GM10248 (cell line): ENCODE results near the gene PKN2.

Experiments
- CTCF ChIA-PET: fragments of 300-600 bp; sonication (Branson Sonifier 250); formaldehyde crosslinking; extraction: SDS; loops from one replicate; lab custom pipeline; 2021; ENCODE audit warnings: antibody characterized with exemption; lab: Yijun Ruan, JAX
- POLR2A ChIA-PET: fragments of 350-650 bp; sonication (Branson Sonifier 250); formaldehyde crosslinking; extraction: SDS; loops from one replicate; lab custom pipeline; 2020; ENCODE audit warnings: antibody characterized with exemption; lab: Yijun Ruan, JAX
- DNase-seq: peaks from one replicate; pipeline ENCODE4 v3.0.0; 2012; ENCODE audit errors: extremely low spot score
- TF ChIP-seq, protein P1 (sequence below): IDR thresholded peaks from 2 replicates; pipeline ENCODE4 v1.5.1; 2012; ENCODE audit warnings: mild to moderate bottlenecking, low read depth; ENCODE audit errors: extremely low read depth, missing control alignments, control extremely low read depth

PKN2 gene

DNA sequence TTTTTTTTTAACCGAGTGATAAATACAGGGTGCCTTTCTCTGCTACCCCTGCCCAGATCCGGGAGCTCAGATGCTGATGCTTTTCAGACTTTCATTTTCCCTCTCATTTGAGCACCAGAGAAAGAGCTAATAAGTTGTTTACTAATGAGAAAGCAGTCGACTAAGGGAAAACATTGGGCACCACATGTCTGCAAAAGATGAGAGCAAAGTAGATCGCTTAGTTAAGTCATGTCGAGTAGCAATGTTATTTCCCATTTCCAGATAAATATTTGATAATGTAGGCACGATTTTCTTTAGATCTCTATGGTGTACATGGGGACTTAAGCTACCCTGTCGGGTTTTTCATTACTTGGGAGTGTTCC lies 1.2 kb downstream of the PKN2 start:
- ChIA-PET POLR2A (interaction anchor here (1.3 kb wide), 3 partner anchors 11 to 206 kb away, joined by 3 to 5 read pairs (median 4); partner anchors contain the start of gene GTF2B), CTCF (interaction anchor here (0.9 to 2.4 kb wide), 8 partner anchors 8 to 190 kb away, joined by 3 to 8 read pairs (median 5); no protein-coding TSS in a partner anchor)
- DNase-seq: no peak
- TF ChIP-seq, protein P1, sequence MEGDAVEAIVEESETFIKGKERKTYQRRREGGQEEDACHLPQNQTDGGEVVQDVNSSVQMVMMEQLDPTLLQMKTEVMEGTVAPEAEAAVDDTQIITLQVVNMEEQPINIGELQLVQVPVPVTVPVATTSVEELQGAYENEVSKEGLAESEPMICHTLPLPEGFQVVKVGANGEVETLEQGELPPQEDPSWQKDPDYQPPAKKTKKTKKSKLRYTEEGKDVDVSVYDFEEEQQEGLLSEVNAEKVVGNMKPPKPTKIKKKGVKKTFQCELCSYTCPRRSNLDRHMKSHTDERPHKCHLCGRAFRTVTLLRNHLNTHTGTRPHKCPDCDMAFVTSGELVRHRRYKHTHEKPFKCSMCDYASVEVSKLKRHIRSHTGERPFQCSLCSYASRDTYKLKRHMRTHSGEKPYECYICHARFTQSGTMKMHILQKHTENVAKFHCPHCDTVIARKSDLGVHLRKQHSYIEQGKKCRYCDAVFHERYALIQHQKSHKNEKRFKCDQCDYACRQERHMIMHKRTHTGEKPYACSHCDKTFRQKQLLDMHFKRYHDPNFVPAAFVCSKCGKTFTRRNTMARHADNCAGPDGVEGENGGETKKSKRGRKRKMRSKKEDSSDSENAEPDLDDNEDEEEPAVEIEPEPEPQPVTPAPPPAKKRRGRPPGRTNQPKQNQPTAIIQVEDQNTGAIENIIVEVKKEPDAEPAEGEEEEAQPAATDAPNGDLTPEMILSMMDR: no peak

DNA sequence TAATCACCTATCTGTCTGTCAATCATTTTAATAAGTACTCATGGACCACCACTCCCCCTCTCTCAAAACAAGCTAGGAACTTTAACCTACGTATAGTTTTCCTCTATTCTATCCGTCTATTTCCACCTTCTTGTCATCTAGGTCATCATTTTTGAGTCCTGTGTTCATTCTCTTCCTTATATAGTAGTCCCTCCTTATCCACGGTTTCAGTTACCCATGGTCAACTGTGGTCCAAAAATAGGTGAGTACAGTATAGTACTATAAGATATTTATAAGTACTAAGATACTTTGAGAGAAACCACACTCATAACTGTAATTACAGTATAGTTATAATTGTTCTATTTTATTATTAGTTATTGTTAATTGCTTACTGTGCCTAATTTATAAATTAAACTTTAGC lies 7.5 kb downstream of the PKN2 start:
- TF ChIP-seq, protein P1: no peak
- DNase-seq: no peak
- ChIA-PET POLR2A (no interaction called here), CTCF (no interaction called here)

DNA sequence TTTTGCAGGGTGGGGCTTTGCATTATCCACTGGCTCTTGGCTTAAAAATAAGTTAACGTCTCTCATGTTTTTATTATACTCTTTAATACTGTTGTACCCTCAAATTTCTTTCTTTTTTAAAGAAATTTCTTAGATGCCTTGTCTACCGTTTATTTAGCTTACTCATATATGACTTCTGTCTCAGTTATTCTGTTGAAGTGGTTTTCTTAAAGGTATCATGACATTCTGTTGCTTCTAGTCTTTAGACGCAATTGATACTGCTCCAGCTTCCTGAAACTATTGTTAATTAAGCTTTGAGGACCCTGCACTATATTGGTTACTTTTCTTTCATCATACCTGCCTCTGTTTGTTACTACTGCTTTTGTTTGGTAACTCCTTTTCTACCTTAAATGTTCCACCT lies 11.7 kb downstream of the PKN2 start:
- no peak for DNase-seq
- TF ChIP-seq, protein P1: no peak
- ChIA-PET CTCF (interaction anchor here (0.8 kb wide), 1 partner anchor 9 kb away, joined by 3 read pairs; no protein-coding TSS in a partner anchor), POLR2A (interaction anchor here (1.5 kb wide), 1 partner anchor 11 kb away, joined by 4 read pairs; the partner anchor contains the start of gene PKN2)

DNA sequence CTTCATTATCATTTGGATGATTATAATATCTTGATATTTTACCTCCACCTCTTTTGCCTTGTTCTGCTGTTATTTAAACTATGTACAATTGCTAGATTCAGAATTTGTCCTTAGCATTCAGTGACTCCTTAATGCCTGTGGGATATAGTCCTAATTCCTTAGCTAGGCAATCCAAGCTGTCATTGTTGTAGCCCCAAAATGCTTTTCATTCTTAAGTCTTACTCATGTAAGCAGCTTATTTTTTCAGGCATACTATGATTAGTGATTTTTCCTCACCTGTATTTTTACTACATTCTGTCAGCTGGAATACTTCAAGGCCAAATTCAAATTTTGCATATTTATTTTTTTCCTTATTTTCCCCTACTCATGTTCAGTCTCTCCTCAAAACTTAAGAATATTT lies 13.4 kb downstream of the PKN2 start:
- no peak for DNase-seq
- CTCF ChIA-PET: interaction anchor here (0.9 to 1.6 kb wide), 2 partner anchors 9 to 12 kb away, joined by 4 to 5 read pairs; no protein-coding TSS in a partner anchor
- POLR2A ChIA-PET: no interaction called here
- TF ChIP-seq, protein P1: no peak

DNA sequence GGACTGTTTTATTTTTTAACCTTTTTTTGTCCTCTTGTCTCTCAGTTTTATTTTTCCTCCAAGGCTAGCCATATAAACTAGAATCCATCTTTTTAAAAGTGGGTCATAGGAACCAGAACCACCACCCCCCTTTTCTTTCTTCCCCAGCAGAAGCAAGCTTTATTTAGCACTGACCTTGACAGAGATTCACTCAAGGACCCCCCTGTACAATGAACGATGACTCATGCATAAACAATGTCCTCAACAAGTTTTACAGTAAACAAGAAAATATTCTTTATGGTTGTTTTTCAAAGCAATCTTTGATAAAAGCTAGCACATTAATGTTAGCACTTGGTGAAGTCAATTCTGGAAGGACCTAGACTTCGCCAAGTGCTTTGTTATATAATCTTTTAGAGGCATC lies 14.1 kb downstream of the PKN2 start:
- ChIA-PET CTCF (interaction anchor here (0.9 to 1.6 kb wide), 3 partner anchors 9 to 47 kb away, joined by 3 to 5 read pairs (median 4); no protein-coding TSS in a partner anchor), POLR2A (interaction anchor here (0.5 kb wide), 1 partner anchor 14 kb away, joined by 3 read pairs; the partner anchor contains the start of gene PKN2)
- no peak for DNase-seq
- TF ChIP-seq, protein P1: no peak

DNA sequence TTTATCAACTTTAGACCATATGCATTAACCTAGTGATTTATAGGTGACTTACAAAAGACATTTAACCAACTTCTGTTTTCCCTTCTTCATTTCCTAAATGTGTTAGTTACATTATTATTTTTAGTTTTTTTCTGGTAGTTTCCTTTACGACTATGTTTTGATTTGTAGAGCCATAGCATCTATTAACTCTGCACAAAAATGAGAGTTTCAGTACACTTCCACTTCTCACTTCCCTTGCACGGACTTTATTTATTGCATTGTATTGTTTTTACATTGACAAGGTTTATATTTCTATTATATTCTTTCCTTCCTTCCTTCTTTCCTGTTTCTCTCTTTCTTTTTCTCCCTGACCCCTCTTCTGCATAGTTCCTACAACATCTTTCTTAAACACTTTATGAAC lies 14.7 kb downstream of the PKN2 start:
- no peak for DNase-seq
- CTCF ChIA-PET: interaction anchor here (1.0 kb wide), 1 partner anchor 47 kb away, joined by 3 read pairs; no protein-coding TSS in a partner anchor
- TF ChIP-seq, protein P1: no peak
- POLR2A ChIA-PET: no interaction called here
